Uterine smooth muscle cell (primary cell): ENCODE data around the gene OLIG1. TPM values are rescaled to one million over a fixed set of nuclear protein-coding genes. Genes with fewer than 3 reads are reported as not detected.

Source experiments
- total RNA-seq: library from RNA; depleted of rRNA; stranded (reverse); fragments of >200 nt; gene quantifications from 2 replicates; pipeline ENCODE4 v1.2.3, GENCODE V29; 2014

The OLIG1 gene
- not detected in 2 replicates for total RNA-seq

GRCh38 chr21:33069994-33070743 lies at the start of gene OLIG1:
Gene OLIG1, plus strand, starts transcription at chr21:33070141. Its CDS starts 106 bp downstream, at chr21:33070247.

GRCh38 chr21:33025489-33026442 lies 44.2 kb upstream of the OLIG1 start, which contains the start of gene OLIG2:
Gene OLIG2, plus strand, starts transcription at chr21:33025935. Its CDS starts 928 bp downstream, at chr21:33026863.

Other genes with a start within 250 kb of the OLIG1 start
- gene OLIG2, start 44.2 kb upstream of the OLIG1 start, total RNA-seq: not detected in 2 replicates
- 3.8 and 4.7 TPM in 2 replicates for gene IFNAR2, start 159.8 kb downstream of the OLIG1 start, total RNA-seq
- gene IL10RB, start 196.2 kb downstream of the OLIG1 start, total RNA-seq: 39.6 and 47.1 TPM in 2 replicates